Dendritic cell treated with granulocyte-macrophage colony-stimulating factor and Interleukin-4, amounts not matched to agents 40 ng/mL and 50 ng/mL, for 4 days (primary cell): ENCODE results near the gene ZNF521.

Source experiments
- H3K27ac Mint-ChIP-seq: one replicate; pipeline ENCODE4 v1.8.0; 2022; ENCODE audit warnings: mild to moderate bottlenecking, mixed read lengths
- H3K27me3 Mint-ChIP-seq: one replicate; pipeline ENCODE4 v1.8.0; 2022; ENCODE audit warnings: mild to moderate bottlenecking, mixed read lengths
- H3K36me3 Mint-ChIP-seq: one replicate; pipeline ENCODE4 v1.8.0; 2022; ENCODE audit warnings: low read depth, mixed read lengths
- H3K4me1 Mint-ChIP-seq: one replicate; pipeline ENCODE4 v1.8.0; 2022; ENCODE audit warnings: low read depth, mixed read lengths
- H3K4me3 Mint-ChIP-seq: one replicate; pipeline ENCODE4 v1.8.0; 2022; ENCODE audit warnings: mild to moderate bottlenecking, moderate library complexity, mixed read lengths
- H3K9me3 Mint-ChIP-seq: one replicate; pipeline ENCODE4 v1.8.0; 2022; ENCODE audit warnings: mixed read lengths
- intact Hi-C: fragments of 100-400 bp; cut with micrococcal nuclease; formaldehyde crosslinking; loops from one replicate; pipeline ENCODE4 v1.15.0; 2022

The ZNF521 gene

GRCh38 chr18:25126751-25127150 is 225.2 kb downstream of the ZNF521 start:
- intact Hi-C loops = no loop called here
- Mint-ChIP-seq H3K4me1 (peaks cover 6% of the 10 kb centered on the region), H3K27me3 (no peaks in the 10 kb centered on the region)

GRCh38 chr18:25125680-25126079 is 226.3 kb downstream of the ZNF521 start:
- intact Hi-C loops = no loop called here
- H3K4me3 Mint-ChIP-seq = no peak overlapping the region
- peaks cover 6% of the 10 kb centered on the region for H3K4me1 Mint-ChIP-seq
- no peaks in the 10 kb centered on the region for H3K9me3 Mint-ChIP-seq
- no peaks in the 10 kb centered on the region for H3K36me3 Mint-ChIP-seq
- H3K27ac Mint-ChIP-seq = no peak overlapping the region
- no peaks in the 10 kb centered on the region for H3K27me3 Mint-ChIP-seq

More at GRCh38 chr18:25126751-25127150, 225.2 kb downstream of the ZNF521 start:
- Mint-ChIP-seq H3K27ac (no peak overlapping the region), H3K4me3 (no peak overlapping the region), H3K9me3 (no peaks in the 10 kb centered on the region), H3K36me3 (no peaks in the 10 kb centered on the region)

GRCh38 chr18:25123438-25124232 is 228.3 kb downstream of the ZNF521 start:
- Mint-ChIP-seq H3K27ac (no peak overlapping the region), H3K4me3 (no peak overlapping the region), H3K36me3 (no peaks in the 10 kb centered on the region), H3K4me1 (peaks cover 6% of the 10 kb centered on the region), H3K9me3 (no peaks in the 10 kb centered on the region), H3K27me3 (no peaks in the 10 kb centered on the region)
- intact Hi-C loops = no loop called here

GRCh38 chr18:25121442-25121841 is 230.5 kb downstream of the ZNF521 start:
- no peaks in the 10 kb centered on the region for H3K27me3 Mint-ChIP-seq
- H3K4me1 Mint-ChIP-seq = peaks cover 6% of the 10 kb centered on the region
- no peak overlapping the region for H3K4me3 Mint-ChIP-seq
- intact Hi-C loops = no loop called here
- peaks cover 11% of the 10 kb centered on the region for H3K9me3 Mint-ChIP-seq
- no peaks in the 10 kb centered on the region for H3K36me3 Mint-ChIP-seq
- H3K27ac Mint-ChIP-seq = no peak overlapping the region

- no peaks in the 10 kb centered on the region for H3K27me3 Mint-ChIP-seq
These were observed 238.4 kb downstream of the ZNF521 start for GRCh38 chr18:25113566-25113965.

GRCh38 chr18:25112821-25113434 is 239.0 kb downstream of the ZNF521 start:
- Mint-ChIP-seq H3K36me3 (no peaks in the 10 kb centered on the region), H3K4me1 (no peaks in the 10 kb centered on the region), H3K4me3 (no peak overlapping the region), H3K27ac (no peak overlapping the region), H3K9me3 (peaks cover 13% of the 10 kb centered on the region), H3K27me3 (no peaks in the 10 kb centered on the region)
- intact Hi-C loops = no loop called here

More at GRCh38 chr18:25113566-25113965, 238.4 kb downstream of the ZNF521 start:
- peaks cover 13% of the 10 kb centered on the region for H3K9me3 Mint-ChIP-seq
- H3K4me1 Mint-ChIP-seq = no peaks in the 10 kb centered on the region
- H3K36me3 Mint-ChIP-seq = no peaks in the 10 kb centered on the region
- no peak overlapping the region for H3K4me3 Mint-ChIP-seq
- intact Hi-C loops = no loop called here
- no peak overlapping the region for H3K27ac Mint-ChIP-seq

- H3K27ac Mint-ChIP-seq = no peak overlapping the region
- H3K9me3 Mint-ChIP-seq = peaks cover 4% of the 10 kb centered on the region
- H3K4me3 Mint-ChIP-seq = no peak overlapping the region
- intact Hi-C loops = no loop called here
- H3K4me1 Mint-ChIP-seq = no peaks in the 10 kb centered on the region
- H3K36me3 Mint-ChIP-seq = no peaks in the 10 kb centered on the region
- H3K27me3 Mint-ChIP-seq = no peaks in the 10 kb centered on the region
These were observed 240.3 kb downstream of the ZNF521 start for GRCh38 chr18:25111377-25112288.

GRCh38 chr18:25109484-25109883 is 242.5 kb downstream of the ZNF521 start:
- no peak overlapping the region for H3K27ac Mint-ChIP-seq
- H3K4me1 Mint-ChIP-seq = no peaks in the 10 kb centered on the region
- H3K9me3 Mint-ChIP-seq = no peaks in the 10 kb centered on the region
- H3K4me3 Mint-ChIP-seq = no peak overlapping the region
- H3K36me3 Mint-ChIP-seq = no peaks in the 10 kb centered on the region
- no peaks in the 10 kb centered on the region for H3K27me3 Mint-ChIP-seq
- intact Hi-C loops = no loop called here

GRCh38 chr18:25103468-25104155 is 248.4 kb downstream of the ZNF521 start:
- H3K36me3 Mint-ChIP-seq = no peaks in the 10 kb centered on the region
- no peaks in the 10 kb centered on the region for H3K27me3 Mint-ChIP-seq
- no peaks in the 10 kb centered on the region for H3K4me1 Mint-ChIP-seq
- no peaks in the 10 kb centered on the region for H3K9me3 Mint-ChIP-seq
- intact Hi-C loops = no loop called here
- H3K4me3 Mint-ChIP-seq = no peak overlapping the region
- no peak overlapping the region for H3K27ac Mint-ChIP-seq

- intact Hi-C loops = no loop called here
- H3K4me1 Mint-ChIP-seq = no peaks in the 10 kb centered on the region
- H3K9me3 Mint-ChIP-seq = no peaks in the 10 kb centered on the region
- no peak overlapping the region for H3K4me3 Mint-ChIP-seq
- no peaks in the 10 kb centered on the region for H3K36me3 Mint-ChIP-seq
- no peak overlapping the region for H3K27ac Mint-ChIP-seq
- no peaks in the 10 kb centered on the region for H3K27me3 Mint-ChIP-seq
These were observed 249.3 kb downstream of the ZNF521 start for GRCh38 chr18:25102662-25103061.

GRCh38 chr18:25100418-25100817 is 251.5 kb downstream of the ZNF521 start:
- Mint-ChIP-seq H3K4me1 (no peaks in the 10 kb centered on the region), H3K27ac (no peak overlapping the region), H3K9me3 (no peaks in the 10 kb centered on the region), H3K27me3 (no peaks in the 10 kb centered on the region), H3K4me3 (no peak overlapping the region), H3K36me3 (no peaks in the 10 kb centered on the region)
- intact Hi-C loops = no loop called here

- intact Hi-C loops = no loop called here
- Mint-ChIP-seq H3K27ac (no peak overlapping the region), H3K36me3 (no peaks in the 10 kb centered on the region), H3K27me3 (no peaks in the 10 kb centered on the region), H3K4me3 (no peak overlapping the region), H3K9me3 (no peaks in the 10 kb centered on the region), H3K4me1 (no peaks in the 10 kb centered on the region)
These were observed 252.1 kb downstream of the ZNF521 start for GRCh38 chr18:25099895-25100294.

GRCh38 chr18:25097569-25098056 is 254.4 kb downstream of the ZNF521 start:
- Mint-ChIP-seq H3K36me3 (no peaks in the 10 kb centered on the region), H3K27me3 (no peaks in the 10 kb centered on the region), H3K4me3 (no peak overlapping the region), H3K27ac (no peak overlapping the region), H3K9me3 (no peaks in the 10 kb centered on the region), H3K4me1 (no peaks in the 10 kb centered on the region)
- intact Hi-C loops = no loop called here
